HG02588 (cell line): ENCODE data around the gene DNAAF5.

Source experiments
- ATAC-seq: cut with Tn5 transposase; IDR thresholded peaks from one replicate; pipeline ENCODE4 v1.9.1; 2021; ENCODE audit warnings: mild to moderate bottlenecking, moderate library complexity; ENCODE audit not compliant: unreplicated experiment

DNAAF5 gene

GRCh38 chr7:763762-764161 is 37.3 kb downstream of the DNAAF5 start:
- no peak for ATAC-seq

GRCh38 chr7:765383-765782 is 38.9 kb downstream of the DNAAF5 start:
- ATAC-seq = no peak

GRCh38 chr7:767580-767940 is 41.1 kb downstream of the DNAAF5 start:
- no peak for ATAC-seq

GRCh38 chr7:767941-768731 is 41.6 kb downstream of the DNAAF5 start:
- no peak for ATAC-seq

GRCh38 chr7:768881-769504 is 42.5 kb downstream of the DNAAF5 start:
- ATAC-seq = no peak

GRCh38 chr7:770336-770735 is 43.8 kb downstream of the DNAAF5 start:
- ATAC-seq = no peak

- ATAC-seq = no peak
Observed at GRCh38 chr7:770741-771166, 44.3 kb downstream of the DNAAF5 start.

GRCh38 chr7:771234-772004 is 44.9 kb downstream of the DNAAF5 start:
- ATAC-seq = no peak

- ATAC-seq = no peak
Observed at GRCh38 chr7:772005-772294, 45.5 kb downstream of the DNAAF5 start.

GRCh38 chr7:772392-772791 is 45.9 kb downstream of the DNAAF5 start:
- no peak for ATAC-seq

- no peak for ATAC-seq
Observed at GRCh38 chr7:772861-773621, 46.5 kb downstream of the DNAAF5 start.

GRCh38 chr7:773622-773915 is 47.1 kb downstream of the DNAAF5 start:
- no peak for ATAC-seq

- ATAC-seq = no peak
Observed at GRCh38 chr7:774161-775109, 47.9 kb downstream of the DNAAF5 start.

GRCh38 chr7:776381-776780 is 49.9 kb downstream of the DNAAF5 start:
- no peak for ATAC-seq

GRCh38 chr7:776992-777727 is 50.7 kb downstream of the DNAAF5 start:
- no peak for ATAC-seq

GRCh38 chr7:777728-778078 is 51.2 kb downstream of the DNAAF5 start:
- no peak for ATAC-seq

- ATAC-seq = no peak
Observed at GRCh38 chr7:778271-778967, 51.9 kb downstream of the DNAAF5 start.

- no peak for ATAC-seq
Observed at GRCh38 chr7:778968-779451, 52.5 kb downstream of the DNAAF5 start.

GRCh38 chr7:779480-779879 is 53.0 kb downstream of the DNAAF5 start:
- ATAC-seq = no peak
